GM18519 (cell line): ENCODE data around the gene PDLIM1.
A peak's percentile ranks its signal among the peaks of the same experiment; 100 is the strongest.

Experiments
- ATAC-seq: cut with Tn5 transposase; IDR thresholded peaks from one replicate; pipeline ENCODE4 v1.9.1; 2021; ENCODE audit warnings: mild to moderate bottlenecking, moderate library complexity; ENCODE audit not compliant: unreplicated experiment, low FRiP score

Gene PDLIM1

DNA sequence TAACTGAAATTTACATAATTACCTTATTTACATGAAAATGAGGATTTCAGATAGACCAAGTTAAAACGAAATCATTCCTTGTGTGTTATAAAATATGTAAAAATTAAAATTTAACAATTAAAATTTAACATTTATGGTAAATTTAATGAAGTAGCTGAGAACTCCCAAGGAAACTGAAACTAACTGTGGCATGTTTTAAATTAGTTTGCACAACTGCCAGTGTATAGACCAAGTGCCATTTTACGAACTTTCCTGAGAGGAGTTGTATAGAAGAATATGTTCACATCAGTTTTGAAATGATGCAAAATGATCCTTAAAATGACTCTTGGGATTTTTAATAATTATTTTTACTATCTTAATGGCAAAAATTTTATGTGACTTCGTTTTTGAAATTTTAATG is 23.6 kb downstream of the PDLIM1 start:
- ATAC-seq: no peak

DNA sequence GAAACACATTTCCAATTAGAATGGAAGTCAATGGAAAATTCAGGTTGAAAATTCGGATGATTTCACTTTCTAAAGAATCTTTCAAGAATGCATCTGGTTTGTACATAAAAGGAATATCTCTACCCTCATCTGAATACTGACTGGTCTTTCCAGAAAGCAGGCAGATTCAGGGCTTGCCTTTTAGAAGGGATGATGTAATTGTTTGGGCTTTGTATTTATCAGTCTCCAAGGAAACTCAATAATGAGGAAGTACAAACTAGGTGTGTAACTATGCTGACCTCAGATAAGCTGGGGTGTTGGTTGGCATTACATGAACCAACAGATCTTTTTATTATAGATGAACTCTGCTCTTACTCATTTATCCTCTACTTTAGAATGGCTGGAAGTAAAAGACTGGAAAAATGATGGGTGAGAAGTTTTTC is 24.1 kb downstream of the PDLIM1 start:
- ATAC-seq: peak; percentile 93

DNA sequence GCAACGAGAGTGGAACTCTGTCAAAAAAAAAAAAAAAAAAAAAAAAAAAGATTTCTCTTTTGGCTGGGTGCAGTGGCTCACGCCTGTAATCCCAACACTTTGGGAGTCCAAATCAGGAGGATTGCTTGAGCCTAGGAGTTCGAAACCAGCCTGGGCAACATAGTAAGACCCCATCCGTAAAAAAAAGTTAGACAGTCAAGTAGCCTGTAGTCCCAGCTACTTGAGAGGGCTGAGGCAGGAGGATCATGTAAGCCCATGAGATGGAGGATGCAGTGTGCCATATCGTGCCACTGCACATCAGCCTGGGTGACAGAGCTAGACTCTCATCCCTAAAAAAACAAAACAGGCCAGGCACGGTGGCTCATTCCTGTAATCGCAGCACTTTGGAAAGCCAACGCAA is 25.2 kb downstream of the PDLIM1 start:
- no peak for ATAC-seq

DNA sequence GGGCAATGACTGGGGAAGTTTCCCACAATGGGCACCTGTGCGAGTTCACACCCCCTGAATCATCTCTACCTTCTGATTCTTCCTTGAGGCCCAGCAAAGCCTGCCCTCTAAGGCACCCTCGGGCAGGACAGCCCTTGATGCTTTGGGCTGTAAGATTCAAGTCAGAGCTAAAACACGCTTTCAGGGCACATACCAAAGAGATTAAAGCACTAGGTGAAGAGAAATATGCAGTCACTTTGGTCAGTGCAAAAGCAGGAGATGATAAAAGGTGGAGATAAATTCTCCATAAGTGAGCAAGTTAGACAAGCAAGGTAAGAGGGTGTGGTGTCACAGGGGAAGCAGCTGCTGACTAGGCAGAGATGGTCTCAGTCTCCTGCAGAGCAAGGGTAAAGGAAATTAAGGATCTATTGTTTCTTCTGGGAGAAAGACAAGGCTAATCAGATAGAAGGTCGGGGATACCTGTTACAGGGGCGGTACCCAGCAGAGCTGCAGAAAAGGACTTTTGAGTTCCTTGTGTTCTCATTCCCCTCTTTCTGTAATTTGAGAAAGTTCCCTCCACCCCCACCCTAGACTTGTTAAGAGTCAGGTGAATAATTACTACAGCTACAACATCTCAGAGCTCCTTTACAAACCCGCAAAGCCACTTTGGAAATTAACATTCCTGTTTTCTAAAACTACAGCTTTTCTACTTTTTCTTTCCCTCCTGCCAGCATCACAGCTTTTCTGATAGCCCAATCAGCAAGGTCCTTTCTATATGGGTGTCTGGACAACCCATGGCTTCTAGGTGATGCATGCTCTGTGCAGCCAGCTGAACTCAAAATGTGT is 26.4 kb downstream of the PDLIM1 start:
- ATAC-seq: no peak

DNA sequence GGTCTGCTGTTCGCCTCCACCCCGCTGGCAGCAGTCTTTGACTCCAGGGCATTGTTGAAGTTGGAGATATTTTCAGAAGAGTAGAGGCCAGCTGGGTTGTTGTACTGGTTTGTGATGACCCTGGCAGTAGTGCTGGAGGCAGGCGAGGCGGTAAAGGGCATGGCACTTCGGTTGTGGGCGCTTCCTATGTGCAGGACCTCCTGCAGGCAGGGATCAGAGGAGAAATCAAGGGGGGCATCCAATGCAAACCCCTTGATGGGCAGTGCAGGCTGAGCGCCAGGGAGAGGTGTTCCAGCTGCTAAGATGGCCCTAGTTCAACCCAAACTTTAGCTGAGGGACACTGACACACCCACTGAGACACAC is 27.0 kb downstream of the PDLIM1 start:
- no peak for ATAC-seq

DNA sequence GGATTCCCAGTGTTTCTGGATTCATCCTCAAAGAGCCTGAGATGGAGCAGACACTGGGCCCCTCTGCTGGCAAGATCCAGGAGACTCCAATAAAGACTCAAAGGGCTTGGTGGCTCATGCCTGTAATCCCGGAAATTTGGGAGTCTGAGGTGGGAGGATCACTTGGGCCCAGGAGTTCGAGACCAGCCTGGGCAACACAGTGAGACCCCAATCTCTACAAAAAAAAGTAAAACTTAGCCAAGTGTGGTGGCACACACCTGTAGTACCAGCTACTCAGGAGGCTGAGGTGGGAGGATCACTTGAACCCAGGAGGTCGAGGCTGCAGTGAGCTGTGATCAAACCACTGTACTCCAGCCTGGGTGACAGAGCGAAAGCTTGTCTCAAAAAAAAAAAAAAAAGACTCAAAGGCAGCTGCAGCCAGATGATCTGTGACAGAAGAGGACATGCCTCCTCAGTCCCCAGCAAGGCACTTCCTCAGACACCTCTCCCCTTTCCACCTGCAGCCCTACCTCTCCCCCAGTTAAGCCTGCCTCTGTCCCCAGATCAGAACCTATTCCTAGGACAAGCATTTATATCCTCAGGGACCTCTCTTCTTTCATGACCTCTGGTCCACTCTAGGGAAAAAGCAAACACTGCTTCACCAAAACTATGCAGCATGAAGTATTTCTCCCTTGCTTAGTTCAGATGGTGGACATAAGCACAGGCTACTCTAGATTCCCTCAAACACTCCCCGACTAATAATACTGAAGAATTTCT is 27.9 kb downstream of the PDLIM1 start:
- ATAC-seq: no peak

DNA sequence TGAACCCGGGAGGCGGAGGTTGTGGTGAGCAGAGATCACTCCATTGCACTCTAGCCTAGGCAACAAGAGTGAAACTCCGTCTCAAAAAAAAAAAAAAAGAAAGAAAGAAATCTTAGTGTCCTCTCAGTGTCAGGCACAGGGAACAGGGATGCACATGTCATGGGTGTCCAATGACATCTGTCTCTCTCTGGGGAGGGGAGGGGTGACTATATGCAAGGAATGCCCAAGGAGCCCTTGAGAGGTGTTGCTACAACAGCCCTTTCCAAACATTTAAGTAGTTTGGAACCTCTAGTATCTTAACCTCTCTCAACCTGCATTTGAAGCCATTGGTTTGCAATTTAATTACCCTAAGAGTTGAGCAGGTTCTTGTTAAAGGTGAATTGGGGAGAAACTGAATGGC is 28.9 kb downstream of the PDLIM1 start:
- ATAC-seq: no peak

DNA sequence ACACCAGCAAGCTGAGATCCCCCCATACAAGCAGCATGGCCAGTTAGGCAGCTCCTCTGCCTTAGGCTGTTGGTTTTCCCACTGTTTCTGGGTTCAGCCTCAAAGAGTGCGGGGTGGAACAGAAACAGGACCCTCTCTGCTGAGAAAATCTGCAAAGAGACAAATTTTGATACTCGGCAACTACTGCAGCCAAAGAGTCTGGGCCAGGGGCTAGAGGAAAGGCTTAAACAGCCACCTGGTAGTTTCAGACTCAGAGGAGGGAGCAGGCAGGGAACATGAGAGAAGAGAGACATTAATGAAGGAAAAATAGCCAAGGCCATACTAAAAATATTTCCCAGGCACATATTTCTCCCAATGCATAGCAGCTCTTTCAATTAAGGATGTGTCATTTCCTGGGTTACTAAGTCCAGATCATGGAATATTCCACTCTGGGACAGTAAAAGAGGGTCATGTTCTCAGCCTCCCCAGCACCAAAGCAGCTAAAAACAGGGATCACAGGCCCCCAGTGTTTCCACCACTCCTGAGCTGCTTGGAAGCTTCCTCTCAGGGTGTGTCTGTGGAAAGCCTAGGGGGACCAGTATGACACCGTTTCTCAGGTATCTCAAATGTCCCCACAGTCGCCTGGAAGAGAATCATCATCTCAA is 29.8 kb downstream of the PDLIM1 start:
- ATAC-seq: no peak

DNA sequence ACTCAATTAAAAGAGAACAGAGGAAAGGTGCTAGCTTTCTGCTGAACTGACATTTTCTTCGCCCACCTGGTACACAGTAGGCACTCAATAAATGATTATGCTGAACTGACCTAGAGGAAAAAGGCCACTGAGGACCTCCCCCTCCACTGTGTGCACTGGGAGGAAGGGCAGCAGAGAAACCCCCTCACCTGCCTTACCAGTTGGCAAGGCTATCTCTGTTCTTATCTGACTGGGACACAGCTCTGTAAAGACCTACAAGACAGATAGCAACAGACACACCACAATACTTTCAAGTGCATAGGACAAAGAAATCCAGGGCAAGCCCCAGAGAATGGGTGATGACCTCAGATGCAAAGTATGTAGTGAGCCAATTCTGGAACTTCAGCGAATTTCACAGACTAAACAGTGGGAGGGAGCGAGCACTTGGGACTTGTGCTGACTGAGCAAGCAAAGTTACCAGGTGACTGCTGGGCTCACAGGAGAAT is 30.4 kb downstream of the PDLIM1 start:
- ATAC-seq: no peak

DNA sequence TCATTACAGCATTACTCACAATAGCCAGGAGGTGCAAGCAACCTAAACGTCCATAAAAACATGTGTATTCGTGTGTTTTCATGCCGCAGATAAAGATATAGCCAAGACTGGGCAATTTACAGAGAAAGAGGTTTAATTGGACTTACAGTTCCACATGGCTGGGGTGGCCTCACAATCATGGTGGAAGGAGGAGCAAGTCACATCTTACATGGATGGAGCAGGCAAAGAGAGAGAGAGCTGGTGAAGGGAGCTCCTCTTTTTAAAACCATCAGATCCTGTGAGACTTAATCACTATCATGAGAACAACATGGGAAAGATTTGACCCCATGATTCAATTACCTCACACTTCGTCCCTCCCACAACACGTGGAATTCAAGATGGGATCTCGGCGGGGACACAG is 33.0 kb downstream of the PDLIM1 start:
- ATAC-seq: no peak

DNA sequence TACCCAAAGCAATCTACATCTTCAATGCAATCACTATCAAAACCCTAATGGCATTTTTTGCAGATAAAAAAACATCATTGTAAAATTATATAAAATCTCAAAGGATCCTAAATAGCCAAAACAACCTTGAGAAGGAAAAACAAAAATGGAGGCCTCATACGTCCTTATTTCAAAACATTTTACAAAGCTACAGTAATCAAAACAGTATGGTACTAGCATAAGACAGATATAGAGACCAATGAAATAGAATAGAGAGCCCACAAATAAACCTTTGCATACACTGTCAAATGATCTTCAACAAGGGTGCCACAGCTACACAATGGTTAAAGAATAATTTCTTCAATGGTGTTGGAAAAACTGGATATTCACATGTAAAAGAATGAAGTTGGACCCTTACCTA is 34.5 kb downstream of the PDLIM1 start:
- no peak for ATAC-seq

DNA sequence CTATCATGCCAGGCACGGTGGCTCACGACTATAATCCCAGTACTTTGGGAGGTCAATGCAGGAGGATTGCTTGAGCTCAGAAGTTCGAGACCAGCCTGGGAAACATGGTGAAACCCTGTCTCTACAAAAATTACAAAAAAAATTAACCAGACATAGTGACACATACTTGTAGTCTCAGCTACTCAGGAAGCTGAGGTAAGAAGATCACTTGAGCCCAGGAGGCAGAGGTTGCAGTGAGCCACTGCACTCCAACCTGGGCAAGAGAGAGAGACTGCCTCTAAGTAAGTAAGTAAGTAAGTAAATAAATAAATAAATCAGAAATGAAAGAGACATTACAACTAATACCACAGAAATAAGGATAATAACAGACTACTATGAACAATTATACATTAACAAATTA is 36.2 kb downstream of the PDLIM1 start:
- no peak for ATAC-seq

DNA sequence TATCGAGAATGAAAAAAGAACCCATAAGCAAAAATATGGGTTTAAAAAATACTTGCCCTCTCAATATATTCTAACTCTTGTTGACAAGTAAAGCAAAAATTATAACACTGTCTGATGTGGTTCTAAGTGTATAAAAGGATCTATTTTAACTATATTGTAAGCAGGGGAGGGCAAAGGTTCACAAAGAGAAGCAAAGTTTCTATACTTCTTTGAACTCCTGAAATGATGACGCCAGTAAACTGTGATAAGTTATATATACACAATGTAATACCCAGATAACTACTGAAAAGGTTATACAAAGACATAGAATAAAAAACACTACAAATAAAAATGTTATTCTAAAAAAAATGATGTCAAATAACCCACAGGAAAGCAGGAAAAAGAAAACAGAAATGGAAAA is 37.1 kb downstream of the PDLIM1 start:
- ATAC-seq: no peak

DNA sequence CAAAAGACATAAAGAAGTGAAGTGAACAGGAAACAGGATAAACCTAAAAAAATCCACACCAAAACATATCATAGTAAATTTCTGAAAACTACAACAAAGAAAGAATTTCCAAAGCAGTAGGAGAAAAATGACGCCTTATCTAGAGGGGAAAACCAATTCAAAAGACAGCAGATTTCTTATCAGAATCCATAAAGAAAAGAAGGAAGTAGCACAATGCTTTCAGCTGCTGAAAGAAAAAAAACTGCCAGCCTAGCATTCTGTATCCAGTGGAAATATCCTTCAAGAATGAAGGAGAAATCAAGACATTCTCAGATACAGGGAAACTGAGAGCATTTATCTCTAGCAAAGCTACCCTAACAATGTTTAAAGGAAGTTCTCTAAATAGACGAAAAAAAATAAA is 37.8 kb downstream of the PDLIM1 start:
- no peak for ATAC-seq

DNA sequence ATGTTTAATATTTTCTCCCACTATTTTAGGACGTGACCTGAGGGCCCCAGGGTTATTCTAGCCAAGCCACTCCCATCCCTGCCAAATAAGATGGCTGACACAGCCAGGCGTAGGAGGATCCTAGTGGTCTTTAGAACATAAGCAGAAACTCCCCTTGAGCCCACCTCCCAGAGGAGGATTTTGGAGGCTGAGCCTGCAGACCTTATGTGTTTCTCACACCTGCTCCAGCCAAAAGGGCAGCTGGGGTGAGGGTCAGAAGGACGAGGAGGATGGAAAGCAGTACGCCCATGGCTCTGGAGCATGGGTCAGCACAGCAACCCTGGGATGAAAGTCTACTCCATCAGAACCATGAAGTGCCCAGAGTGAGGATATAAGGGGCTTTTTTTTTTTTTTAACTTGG is 39.9 kb downstream of the PDLIM1 start:
- no peak for ATAC-seq

DNA sequence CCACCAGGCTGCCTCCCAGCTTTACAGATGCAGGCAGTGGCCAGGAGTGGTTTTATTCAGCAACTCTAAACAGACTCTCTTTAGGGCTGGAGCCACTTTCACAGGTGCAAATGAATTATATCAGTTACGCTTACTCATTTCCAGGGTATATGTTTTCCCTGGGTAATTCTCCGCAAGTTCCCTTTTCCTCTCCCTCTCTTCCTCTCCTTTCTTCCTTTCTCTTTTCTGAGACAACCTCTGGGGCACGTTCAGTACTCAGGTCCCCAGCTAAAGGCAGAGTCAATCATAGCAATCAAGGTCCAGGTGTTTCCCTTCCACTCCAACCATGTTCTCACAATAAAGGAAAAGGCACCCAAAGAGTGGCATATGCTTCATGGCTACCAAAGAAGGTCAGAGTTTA is 41.3 kb downstream of the PDLIM1 start:
- ATAC-seq: no peak

DNA sequence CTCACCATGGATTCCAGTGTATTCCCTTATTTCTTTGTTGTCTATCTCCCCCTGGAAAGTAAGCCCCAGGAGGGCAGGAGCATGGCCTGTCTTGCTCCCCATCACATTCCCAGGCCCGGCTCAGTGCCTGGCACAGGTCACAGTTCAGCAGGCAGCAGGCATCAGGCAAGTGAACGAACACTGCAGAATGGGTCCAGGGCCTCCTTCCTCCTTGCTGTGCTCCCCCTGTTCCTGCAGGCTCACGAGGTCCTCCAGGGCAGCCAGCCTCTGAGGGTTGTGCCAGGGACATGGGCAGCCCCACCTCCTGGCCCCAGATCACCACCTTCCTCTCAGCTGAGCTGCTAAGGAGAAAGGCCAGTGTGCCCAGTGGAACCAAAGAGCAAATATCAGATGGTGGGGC is 41.8 kb downstream of the PDLIM1 start:
- ATAC-seq: no peak

DNA sequence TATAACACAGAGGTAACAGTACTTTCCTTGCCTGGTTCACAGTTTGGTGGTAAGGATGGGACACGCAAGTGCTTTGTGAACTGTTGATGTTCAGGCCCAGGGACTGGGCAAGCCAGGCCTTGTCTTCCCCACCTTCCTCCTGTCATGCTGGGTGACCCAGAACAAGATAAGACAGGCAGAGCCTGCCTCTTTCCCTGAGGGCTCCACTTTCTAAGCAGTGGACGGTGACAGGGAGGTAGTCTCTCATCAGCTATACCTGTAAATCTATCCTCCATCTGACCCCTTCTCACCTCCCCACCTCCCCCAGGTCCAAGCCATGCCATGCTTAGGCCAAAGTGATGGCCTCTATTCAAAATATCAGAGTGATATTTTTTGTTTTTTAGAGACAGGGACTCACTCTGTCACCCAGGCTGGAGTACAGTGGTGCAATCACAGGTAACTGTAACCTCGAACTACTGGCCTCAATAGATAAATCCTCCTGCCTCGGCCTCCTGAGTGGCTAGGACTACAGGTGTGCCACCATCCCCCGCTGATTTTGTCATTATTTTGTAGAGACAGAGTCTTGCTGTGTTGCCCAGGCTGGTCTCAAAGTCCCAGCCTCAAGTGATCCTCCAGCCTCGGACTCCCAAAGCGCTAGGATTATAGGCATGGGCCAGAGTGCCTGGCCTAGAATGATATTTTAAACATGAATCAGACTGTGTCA is 42.8 kb downstream of the PDLIM1 start:
- ATAC-seq: no peak

DNA sequence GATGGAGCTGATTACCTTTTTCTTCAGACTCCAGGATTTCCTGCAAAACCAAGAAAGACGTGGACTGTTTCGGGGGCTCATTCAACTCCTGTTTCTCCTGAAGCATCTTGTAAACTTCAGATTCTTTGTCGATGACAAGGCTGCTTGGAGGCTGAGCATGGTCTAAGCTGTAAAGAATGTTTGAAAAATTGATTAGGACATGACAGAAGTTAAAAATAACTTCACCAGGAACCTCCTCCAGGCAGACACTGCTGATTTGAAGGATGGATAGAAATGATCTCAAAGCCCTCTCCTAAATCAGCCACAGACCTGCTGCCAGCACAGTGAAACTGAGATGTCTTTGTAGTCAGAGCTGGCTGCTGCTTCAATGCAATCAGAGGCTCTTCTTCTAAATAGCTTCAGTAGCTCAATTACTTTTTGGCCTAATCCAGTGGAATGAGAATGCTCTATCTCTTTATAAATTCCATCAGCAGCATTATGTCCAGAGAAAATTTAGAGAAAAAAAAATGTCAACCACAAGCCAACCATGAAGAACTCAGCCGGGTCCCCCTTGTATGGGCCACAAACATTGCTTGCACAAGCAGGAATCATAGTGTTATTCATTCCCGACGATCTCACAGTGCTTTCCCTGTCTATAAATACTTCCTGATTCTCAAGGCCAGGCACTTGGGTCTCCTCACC is 43.5 kb downstream of the PDLIM1 start:
- no peak for ATAC-seq

DNA sequence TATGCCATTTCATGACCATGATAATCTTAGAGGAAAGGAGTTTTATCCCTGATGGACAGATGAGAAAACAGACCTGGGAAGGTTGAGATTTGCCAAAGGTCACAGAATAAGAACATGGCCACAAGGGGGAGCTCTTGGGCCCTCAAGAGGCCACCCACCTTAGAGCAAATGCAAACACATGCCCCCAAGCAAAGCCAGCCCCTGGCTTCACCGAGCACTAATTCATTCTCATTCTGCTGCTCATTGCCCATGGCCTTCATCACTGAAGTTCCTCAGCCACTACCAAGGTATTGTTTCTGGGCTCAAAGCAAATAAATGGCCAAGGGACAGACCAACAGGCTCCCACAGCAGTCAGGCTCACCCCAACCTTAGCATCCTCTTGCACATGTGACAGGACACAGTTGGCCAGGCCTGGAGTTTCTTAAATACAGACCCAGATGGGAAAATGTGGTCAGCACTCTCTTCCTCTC is 44.2 kb downstream of the PDLIM1 start:
- no peak for ATAC-seq
